Measurements from ENCODE around the gene TMEM200A.

Gene TMEM200A

GRCh38 chr6:130377371-130377770, 11.6 kb downstream of the TMEM200A start:
- no peak for DNase-seq (ENCODE audit: low read depth in 3 of 3)

- no peak for DNase-seq (ENCODE audit: low read depth in 3 of 3)
These were observed 12.1 kb downstream of the TMEM200A start for GRCh38 chr6:130377915-130378314.

GRCh38 chr6:130379223-130379622, 13.4 kb downstream of the TMEM200A start:
- no peak for DNase-seq (ENCODE audit: low read depth in 3 of 3)

DNA sequence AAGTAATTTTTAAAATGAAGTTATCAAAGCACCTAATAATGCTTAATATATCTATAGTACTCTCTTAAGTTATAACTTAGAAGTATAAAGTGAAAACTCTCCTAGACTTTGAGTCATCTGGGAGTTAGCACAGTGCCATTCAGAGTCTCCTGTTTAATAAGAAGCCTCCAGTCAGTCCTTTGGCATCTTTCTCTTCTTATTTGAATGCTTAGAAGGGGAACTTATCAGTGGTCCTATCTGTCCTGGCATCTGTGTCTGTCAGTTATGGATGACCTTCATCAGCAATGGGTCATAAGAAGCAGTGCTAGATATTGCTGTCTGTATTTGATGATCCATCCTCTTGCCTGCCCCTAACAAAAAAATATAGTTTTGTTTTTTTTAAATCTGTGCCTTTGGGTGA, 15.2 kb downstream of the TMEM200A start:
- DNase-seq (ENCODE audit: low read depth in 3 of 3): no peak

DNA sequence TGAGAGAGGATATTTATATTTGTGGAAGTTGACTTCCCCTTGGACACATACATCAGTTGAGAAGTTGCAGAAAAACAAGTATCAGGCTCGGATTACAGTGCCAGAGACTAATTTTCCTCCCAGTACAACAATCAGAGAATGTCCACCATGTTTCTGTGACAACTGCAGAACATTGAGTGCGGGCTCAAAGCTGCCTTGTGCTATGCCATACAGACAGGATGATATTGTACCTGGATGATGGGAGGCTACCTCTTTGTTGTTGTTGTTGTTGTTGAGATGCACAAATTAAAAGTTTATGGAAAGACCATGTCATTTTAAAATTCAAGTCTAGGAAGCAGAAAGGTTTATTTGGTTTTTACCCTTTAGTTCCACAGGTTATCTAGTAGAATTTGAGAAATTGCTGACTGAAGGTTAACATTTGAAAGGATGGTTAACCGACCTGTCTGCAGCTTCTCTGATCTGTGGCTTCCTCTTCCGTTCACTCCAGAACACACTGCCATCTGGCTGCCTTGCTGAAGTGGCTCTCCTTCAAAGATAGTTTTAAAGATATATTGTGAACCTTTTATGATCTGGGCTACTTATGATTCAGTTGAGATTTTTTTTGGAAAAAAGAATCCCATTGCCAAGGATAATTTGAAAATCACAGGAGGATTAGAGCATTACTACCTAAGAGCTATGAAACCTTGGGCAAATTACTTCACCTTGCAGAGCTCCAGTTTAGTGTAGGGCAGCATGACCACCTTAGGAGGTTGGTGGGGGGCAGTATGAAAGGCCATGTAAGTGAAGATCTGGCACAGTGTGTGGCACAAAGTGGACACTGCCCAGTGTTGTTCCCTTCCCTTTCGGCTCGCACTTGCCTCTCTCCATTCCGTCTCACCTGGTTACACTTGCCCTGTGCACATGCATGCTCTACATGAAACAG, 15.9 kb downstream of the TMEM200A start:
- DNase-seq (ENCODE audit: low read depth in 3 of 3): no peak

- no peak for DNase-seq (ENCODE audit: low read depth in 3 of 3)
These were observed 17.2 kb downstream of the TMEM200A start for GRCh38 chr6:130382872-130383490.

GRCh38 chr6:130385064-130385695, 19.4 kb downstream of the TMEM200A start:
- DNase-seq (ENCODE audit: low read depth in 3 of 3): no peak

DNA sequence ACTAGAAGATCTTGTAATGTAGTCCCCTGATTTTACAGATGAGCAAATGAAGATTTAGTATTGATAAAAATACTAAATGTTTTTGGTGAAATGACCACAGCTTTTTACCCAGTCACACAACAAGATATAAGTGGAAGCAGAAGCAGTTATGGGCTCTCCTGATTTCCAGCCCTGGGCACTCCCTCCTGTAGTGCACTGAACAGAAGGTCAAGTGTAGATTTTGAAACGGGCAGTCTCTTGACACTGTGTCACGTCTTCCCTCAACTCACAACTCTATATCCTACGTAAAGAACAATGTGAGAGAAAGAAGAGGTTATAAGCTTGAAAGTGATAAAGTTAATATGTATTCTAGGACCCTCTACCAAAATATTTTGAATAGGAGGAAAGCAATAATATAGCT, 23.3 kb downstream of the TMEM200A start:
- DNase-seq (ENCODE audit: low read depth in 3 of 3): no peak

- no peak for DNase-seq (ENCODE audit: low read depth in 3 of 3)
These were observed 25.1 kb downstream of the TMEM200A start for GRCh38 chr6:130390890-130391289.

DNA sequence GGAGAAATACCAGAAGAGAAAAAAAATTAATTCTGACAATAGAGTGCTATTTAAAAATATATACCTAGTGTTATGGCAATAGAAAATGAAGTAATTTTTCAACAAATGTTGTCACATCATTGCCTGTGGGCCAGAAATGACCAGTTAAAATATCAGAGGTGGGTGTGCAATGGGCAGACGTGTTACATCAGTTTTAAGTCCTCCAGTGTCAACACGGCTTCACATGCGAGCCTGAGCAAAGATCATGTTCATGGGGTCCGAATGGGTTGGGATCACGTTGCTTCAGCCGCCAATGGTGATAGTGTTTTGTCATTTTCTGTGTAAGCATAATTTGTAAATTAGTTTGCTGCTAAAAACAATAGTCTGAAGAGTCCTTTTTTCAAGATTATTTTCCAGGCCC, 27.5 kb downstream of the TMEM200A start:
- DNase-seq (ENCODE audit: low read depth in 3 of 3): no peak

GRCh38 chr6:130394246-130394645, 28.4 kb downstream of the TMEM200A start:
- no peak for DNase-seq (ENCODE audit: low read depth in 3 of 3)

GRCh38 chr6:130395164-130395563, 29.3 kb downstream of the TMEM200A start:
- no peak for DNase-seq (ENCODE audit: low read depth in 3 of 3)

- no peak for DNase-seq (ENCODE audit: low read depth in 3 of 3)
These were observed 30.9 kb downstream of the TMEM200A start for GRCh38 chr6:130396722-130397121.

- no peak for DNase-seq (ENCODE audit: low read depth in 3 of 3)
These were observed 39.7 kb downstream of the TMEM200A start for GRCh38 chr6:130405549-130405948.

- no peak for DNase-seq (ENCODE audit: low read depth in 3 of 3)
These were observed 41.2 kb downstream of the TMEM200A start for GRCh38 chr6:130407032-130407431.

- DNase-seq (ENCODE audit: low read depth in 3 of 3): no peak
These were observed 43.7 kb downstream of the TMEM200A start for GRCh38 chr6:130409418-130410100.

DNA sequence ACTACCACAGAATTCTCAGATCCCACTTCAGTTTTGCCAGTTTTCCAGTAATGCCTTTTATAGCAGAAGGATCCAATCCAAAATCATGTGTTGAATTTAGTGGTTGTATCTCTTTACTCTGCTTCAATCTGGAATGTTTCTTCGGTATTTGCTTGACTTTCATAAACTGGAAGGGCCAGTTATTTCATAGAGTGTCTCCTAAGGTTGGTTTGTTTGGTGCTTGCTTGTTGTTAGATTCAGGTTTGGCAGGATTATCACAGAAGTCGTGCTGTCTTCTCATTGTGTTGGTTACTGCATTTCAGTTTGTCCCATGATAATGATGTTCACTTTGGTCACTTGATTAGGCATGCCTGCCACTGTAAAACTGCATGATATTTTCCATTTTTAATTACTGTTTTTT, 45.7 kb downstream of the TMEM200A start:
- no peak for DNase-seq (ENCODE audit: low read depth in 3 of 3)

DNA sequence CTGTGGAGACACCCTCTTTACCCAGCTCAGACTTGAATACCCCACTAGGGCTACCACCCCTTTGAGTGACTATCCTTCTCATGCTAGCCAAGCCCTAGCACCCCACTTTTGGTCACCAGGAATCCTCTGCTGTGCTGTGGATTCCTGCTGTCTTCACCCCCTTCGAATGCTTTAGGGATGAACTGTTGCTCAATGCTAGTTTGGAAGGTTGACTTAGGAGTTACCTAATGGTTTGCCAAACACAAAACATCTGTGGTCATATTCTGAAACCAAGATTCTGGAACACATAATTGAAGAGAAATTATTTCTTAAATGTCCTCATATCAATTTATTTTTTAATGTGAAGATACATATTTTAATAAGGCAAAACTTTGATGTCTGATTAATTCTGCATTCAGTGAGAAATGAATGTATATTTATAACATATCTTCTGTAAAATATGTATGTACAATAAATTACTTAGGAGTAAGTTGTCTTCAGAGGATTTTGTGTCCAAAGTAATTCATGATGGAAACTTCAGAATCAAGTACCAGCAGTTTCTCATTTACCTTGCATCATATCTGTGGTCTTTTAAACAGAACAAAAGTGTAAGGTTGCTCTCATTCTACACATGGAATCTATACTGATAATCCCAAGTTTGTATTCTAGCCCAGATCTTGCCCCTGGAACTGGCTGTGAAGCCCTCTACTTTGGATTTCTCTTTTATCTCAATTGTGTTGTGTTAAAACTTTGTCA, 46.9 kb downstream of the TMEM200A start:
- no peak for DNase-seq (ENCODE audit: low read depth in 3 of 3)

- DNase-seq (ENCODE audit: low read depth in 3 of 3): no peak
These were observed 52.1 kb downstream of the TMEM200A start for GRCh38 chr6:130417951-130418350.

DNA sequence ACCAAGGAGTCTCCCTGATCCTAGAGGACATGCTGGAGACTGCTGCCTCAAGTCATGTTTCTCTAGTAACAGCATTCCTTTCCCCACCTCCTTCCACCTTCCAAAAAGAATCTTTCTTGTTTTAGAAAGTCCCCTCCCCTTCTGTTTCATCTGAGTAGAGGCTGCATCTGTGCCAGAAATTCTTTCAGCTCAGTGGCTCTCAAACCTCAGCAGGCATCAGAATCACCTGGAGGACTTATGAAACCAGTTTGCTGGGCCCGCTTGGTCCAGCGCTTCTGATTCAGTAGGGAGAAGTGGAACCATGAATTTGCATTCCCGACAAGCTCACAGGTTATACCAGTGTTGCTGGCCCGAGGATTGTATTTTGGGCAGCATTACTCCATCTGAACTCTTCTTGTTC, 55.1 kb downstream of the TMEM200A start:
- no peak for DNase-seq (ENCODE audit: low read depth in 3 of 3)

GRCh38 chr6:130421585-130421984, 55.8 kb downstream of the TMEM200A start:
- no peak for DNase-seq (ENCODE audit: low read depth in 3 of 3)
